Fibroblast of mammary gland (primary cell): ENCODE results near the gene HS6ST3.

Source experiments
- DNase-seq: peaks from one replicate; pipeline ENCODE4 v3.0.0-alpha.2; 2010; ENCODE audit warnings: low read depth
- H3K4me3 ChIP-seq: 2 replicates; pipeline ENCODE4 v1.5.1; 2011; ENCODE audit warnings: low read depth, mild to moderate bottlenecking, low read length, moderate library complexity; ENCODE audit not compliant: control insufficient read depth
- TF ChIP-seq, protein P1 (sequence below): conservative IDR thresholded peaks from 2 replicates; pipeline ENCODE4 v1.5.1; 2011; ENCODE audit warnings: low read depth, low read length, inconsistent platforms; ENCODE audit not compliant: control insufficient read depth, insufficient read depth

The HS6ST3 gene

GRCh38 chr13:96421314-96421713 lies 331.4 kb downstream of the HS6ST3 start:
- DNase-seq: no peak
- TF ChIP-seq, protein P1, sequence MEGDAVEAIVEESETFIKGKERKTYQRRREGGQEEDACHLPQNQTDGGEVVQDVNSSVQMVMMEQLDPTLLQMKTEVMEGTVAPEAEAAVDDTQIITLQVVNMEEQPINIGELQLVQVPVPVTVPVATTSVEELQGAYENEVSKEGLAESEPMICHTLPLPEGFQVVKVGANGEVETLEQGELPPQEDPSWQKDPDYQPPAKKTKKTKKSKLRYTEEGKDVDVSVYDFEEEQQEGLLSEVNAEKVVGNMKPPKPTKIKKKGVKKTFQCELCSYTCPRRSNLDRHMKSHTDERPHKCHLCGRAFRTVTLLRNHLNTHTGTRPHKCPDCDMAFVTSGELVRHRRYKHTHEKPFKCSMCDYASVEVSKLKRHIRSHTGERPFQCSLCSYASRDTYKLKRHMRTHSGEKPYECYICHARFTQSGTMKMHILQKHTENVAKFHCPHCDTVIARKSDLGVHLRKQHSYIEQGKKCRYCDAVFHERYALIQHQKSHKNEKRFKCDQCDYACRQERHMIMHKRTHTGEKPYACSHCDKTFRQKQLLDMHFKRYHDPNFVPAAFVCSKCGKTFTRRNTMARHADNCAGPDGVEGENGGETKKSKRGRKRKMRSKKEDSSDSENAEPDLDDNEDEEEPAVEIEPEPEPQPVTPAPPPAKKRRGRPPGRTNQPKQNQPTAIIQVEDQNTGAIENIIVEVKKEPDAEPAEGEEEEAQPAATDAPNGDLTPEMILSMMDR: no peak
- no peak overlapping the region for H3K4me3 ChIP-seq

DNA sequence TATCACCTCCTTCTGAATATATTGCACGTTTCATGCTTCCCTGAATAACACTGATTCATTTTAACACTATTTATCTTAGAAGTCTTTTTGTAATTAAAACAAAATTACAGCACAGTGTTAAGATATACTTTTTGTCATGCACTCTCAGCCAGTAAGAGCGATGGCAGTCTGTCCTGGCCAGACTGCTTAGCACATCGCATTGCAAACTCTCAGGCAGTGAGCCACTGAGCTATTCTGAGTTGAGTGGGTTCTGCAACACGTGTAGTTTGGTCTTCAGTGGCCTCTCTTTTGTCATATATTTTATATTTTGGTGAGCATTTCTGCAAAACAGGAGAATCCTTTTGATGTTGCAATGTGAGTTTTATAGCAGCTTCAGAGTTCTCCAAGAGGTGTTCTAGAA lies 332.1 kb downstream of the HS6ST3 start:
- H3K4me3 ChIP-seq: no peak overlapping the region
- TF ChIP-seq, protein P1: no peak
- no peak for DNase-seq

GRCh38 chr13:96426167-96426566 lies 336.3 kb downstream of the HS6ST3 start:
- H3K4me3 ChIP-seq: no peak overlapping the region
- DNase-seq: no peak
- TF ChIP-seq, protein P1: no peak

GRCh38 chr13:96428911-96429310 lies 339.0 kb downstream of the HS6ST3 start:
- DNase-seq: no peak
- no peak overlapping the region for H3K4me3 ChIP-seq
- TF ChIP-seq, protein P1: no peak

DNA sequence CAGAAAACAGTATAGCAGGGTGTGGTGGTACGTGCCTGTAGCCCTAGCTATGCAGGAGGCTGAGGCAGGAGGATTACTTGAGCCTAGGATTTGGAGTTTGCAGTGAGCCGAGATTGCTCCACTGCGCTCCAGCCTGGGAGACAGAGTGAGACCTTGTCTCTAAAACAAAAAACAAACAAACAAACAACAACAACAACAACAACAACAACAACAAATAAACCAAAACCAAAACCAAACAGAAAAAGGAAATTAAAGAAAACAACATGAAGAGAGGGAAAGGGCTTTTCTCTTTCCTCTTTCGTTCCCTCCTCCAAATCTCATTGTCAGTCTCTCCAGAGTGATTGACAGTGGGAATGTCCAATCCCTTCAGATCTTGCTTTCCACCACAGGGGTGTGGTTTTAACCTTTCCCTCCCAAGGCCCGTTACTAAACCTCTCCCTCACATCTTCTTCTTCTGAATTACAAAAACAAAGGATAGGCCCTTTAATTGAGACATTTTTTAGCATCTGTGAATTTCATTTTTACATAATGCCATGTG lies 341.2 kb downstream of the HS6ST3 start:
- TF ChIP-seq, protein P1: no peak
- no peak overlapping the region for H3K4me3 ChIP-seq
- no peak for DNase-seq

DNA sequence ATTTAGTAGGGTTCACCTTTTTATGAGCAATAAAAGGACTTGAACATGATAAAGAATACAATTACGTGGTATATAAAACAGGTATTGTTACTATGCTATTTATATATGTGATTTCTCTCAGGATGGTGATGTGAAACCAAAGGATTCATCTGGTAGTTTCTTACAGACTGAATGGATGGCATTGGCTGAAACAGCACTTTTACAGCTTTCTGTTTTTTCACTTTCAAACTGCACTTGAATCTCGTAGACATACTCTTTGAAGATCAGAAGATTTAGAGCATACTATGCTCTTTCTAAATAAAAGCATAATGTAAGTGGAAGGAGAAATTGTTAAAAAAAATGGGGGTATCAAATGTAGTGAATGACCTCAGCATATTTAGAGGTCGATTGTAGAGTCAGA lies 354.8 kb downstream of the HS6ST3 start:
- TF ChIP-seq, protein P1: no peak
- no peak overlapping the region for H3K4me3 ChIP-seq
- DNase-seq: no peak

GRCh38 chr13:96449920-96450319 lies 360.0 kb downstream of the HS6ST3 start:
- TF ChIP-seq, protein P1: no peak
- H3K4me3 ChIP-seq: no peak overlapping the region

More at GRCh38 chr13:96449920-96450319, 360.0 kb downstream of the HS6ST3 start:
- no peak for DNase-seq
